HG02642 (cell line): ENCODE results near the gene SERPINA5.

Experiments
- ATAC-seq: cut with Tn5 transposase; IDR thresholded peaks from one replicate; pipeline ENCODE4 v1.9.1; 2021; ENCODE audit warnings: mild to moderate bottlenecking; ENCODE audit not compliant: unreplicated experiment, poor library complexity

The SERPINA5 gene

GRCh38 chr14:94548999-94549985 is 31.9 kb upstream of the SERPINA5 start:
- peak; percentile 65 for ATAC-seq

- no peak for ATAC-seq
Observed at GRCh38 chr14:94550041-94550440, 31.2 kb upstream of the SERPINA5 start.

GRCh38 chr14:94555991-94556390 is 25.2 kb upstream of the SERPINA5 start:
- ATAC-seq = no peak

GRCh38 chr14:94557327-94557726 is 23.9 kb upstream of the SERPINA5 start:
- ATAC-seq = no peak

- no peak for ATAC-seq
Observed at GRCh38 chr14:94558842-94559241, 22.4 kb upstream of the SERPINA5 start.

- no peak for ATAC-seq
Observed at GRCh38 chr14:94559638-94560290, 21.5 kb upstream of the SERPINA5 start.

GRCh38 chr14:94560291-94560665 is 20.9 kb upstream of the SERPINA5 start:
- no peak for ATAC-seq

GRCh38 chr14:94560751-94561655 is 20.2 kb upstream of the SERPINA5 start, which contains the start of gene SERPINA4:
Gene SERPINA4 (plus strand): TSS chr14:94561442. CDS start chr14:94563483, 2,041 bp downstream.
- no peak for ATAC-seq

GRCh38 chr14:94561656-94562010 is 19.6 kb upstream of the SERPINA5 start:
- ATAC-seq = no peak

GRCh38 chr14:94562022-94562421 is 19.2 kb upstream of the SERPINA5 start:
- no peak for ATAC-seq

- no peak for ATAC-seq
Observed at GRCh38 chr14:94562941-94563883, 18.0 kb upstream of the SERPINA5 start.

GRCh38 chr14:94564381-94564780 is 16.8 kb upstream of the SERPINA5 start:
- no peak for ATAC-seq

- no peak for ATAC-seq
Observed at GRCh38 chr14:94568186-94568585, 13.0 kb upstream of the SERPINA5 start.

- no peak for ATAC-seq
Observed at GRCh38 chr14:94569381-94570001, 11.7 kb upstream of the SERPINA5 start.

- no peak for ATAC-seq
Observed at GRCh38 chr14:94570002-94570400, 11.2 kb upstream of the SERPINA5 start.

GRCh38 chr14:94570440-94570839 is 10.8 kb upstream of the SERPINA5 start:
- no peak for ATAC-seq

GRCh38 chr14:94571395-94571794 is 9.8 kb upstream of the SERPINA5 start:
- no peak for ATAC-seq

- no peak for ATAC-seq
Observed at GRCh38 chr14:94571950-94572349, 9.3 kb upstream of the SERPINA5 start.
